CD4-positive, alpha-beta memory T cell (primary cell): ENCODE data around the gene EIPR1. TPM values are rescaled to one million over a fixed set of nuclear protein-coding genes. Genes with fewer than 3 reads are reported as not detected.

Source experiments
- CTCF ChIA-PET: fragments of 350-600 bp; sonication (Branson Sonifier 250); formaldehyde crosslinking; loops from one replicate; lab custom pipeline; 2021; ENCODE audit warnings: inconsistent platforms; ENCODE audit not compliant: partially characterized antibody; lab: Charles Lee
- POLR2A ChIA-PET: fragments of 350-600 bp; sonication (Branson Sonifier 250); formaldehyde crosslinking; loops from one replicate; lab custom pipeline; 2021; ENCODE audit not compliant: partially characterized antibody; lab: Charles Lee
- DNase-seq, 5 donors: peaks; one replicate each; pipeline versions ENCODE4 v3.0.0 to v3.0.0-alpha.2; 2020 to 2022; ENCODE audit warnings: mixed read lengths in 1 of 5
- H3K27ac ChIP-seq: one replicate; pipeline ENCODE4 v1.7.0; 2013; ENCODE audit warnings: low read depth, low read length
- H3K27me3 ChIP-seq: 2 replicates; pipeline ENCODE4 v1.7.0; 2013; ENCODE audit warnings: mild to moderate bottlenecking, low read length, moderate library complexity; ENCODE audit not compliant: insufficient read depth
- H3K36me3 ChIP-seq: 2 replicates; pipeline ENCODE4 v1.7.0; 2013; ENCODE audit warnings: mild to moderate bottlenecking, low read length, moderate library complexity; ENCODE audit not compliant: insufficient read depth
- H3K4me1 ChIP-seq: 2 replicates; pipeline ENCODE4 v1.7.0; 2013; ENCODE audit warnings: mild to moderate bottlenecking, low read length, moderate library complexity; ENCODE audit not compliant: insufficient read depth
- H3K4me3 ChIP-seq, 2 donors: one replicate each; pipeline ENCODE4 v1.7.0; 2013; ENCODE audit warnings: low read length in 2 of 2, mild to moderate bottlenecking in 1 of 2
- H3K9me3 ChIP-seq, 2 donors: one replicate each; pipeline ENCODE4 v1.7.0; 2013; ENCODE audit warnings: low read length in 2 of 2, control low read depth in 1 of 2; ENCODE audit not compliant: control insufficient read depth in 1 of 2
- H3K27ac Mint-ChIP-seq, 7 donors: one replicate each; pipeline ENCODE4 v1.8.0; 2020 to 2021; ENCODE audit warnings: mixed read lengths in 7 of 7, mild to moderate bottlenecking in 6 of 7, inconsistent platforms in 3 of 7, moderate library complexity in 3 of 7
- H3K27me3 Mint-ChIP-seq, 2 donors: one replicate each; pipeline ENCODE4 v1.8.0; 2020 to 2021; ENCODE audit warnings: mixed read lengths in 2 of 2
- H3K36me3 Mint-ChIP-seq, 2 donors: one replicate each; pipeline ENCODE4 v1.8.0; 2020 to 2021; ENCODE audit warnings: mixed read lengths in 2 of 2, inconsistent platforms in 1 of 2, mild to moderate bottlenecking in 1 of 2
- H3K4me1 Mint-ChIP-seq, 4 donors: one replicate each; pipeline ENCODE4 v1.8.0; 2020 to 2021; ENCODE audit warnings: mixed read lengths in 4 of 4, mild to moderate bottlenecking in 1 of 4
- H3K4me3 Mint-ChIP-seq, 8 donors: one replicate each; pipeline ENCODE4 v1.8.0; 2020 to 2021; ENCODE audit warnings: mixed read lengths in 8 of 8, mild to moderate bottlenecking in 7 of 8, moderate library complexity in 6 of 8, inconsistent platforms in 3 of 8
- H3K9me3 Mint-ChIP-seq, 8 donors: one replicate each; pipeline ENCODE4 v1.8.0; 2020 to 2021; ENCODE audit warnings: mixed read lengths in 8 of 8, mild to moderate bottlenecking in 5 of 8, inconsistent platforms in 3 of 8, moderate library complexity in 1 of 8
- intact Hi-C: fragments of 100-400 bp; cut with micrococcal nuclease; formaldehyde crosslinking; loops from one replicate; pipeline ENCODE4 v1.15.1; 2023
- polyA plus RNA-seq, 2 donors: library from polyadenylated mRNA; unstranded; fragments of 300-500 nt; fragmentation: Illumina TruSeq; gene quantifications; one replicate each; pipeline ENCODE4 v1.2.3, GENCODE V29; 2021
- total RNA-seq, 2 experiments: library from RNA; stranded (reverse); gene quantifications; one replicate each; pipeline ENCODE4 v1.2.3, GENCODE V29; 2021

Gene EIPR1
- total and polyA plus RNA-seq, 4 experiments from 2014 or later: 18.2 to 48.0 (median 26.2) TPM

GRCh38 chr2:3195641-3196476 is 181.8 kb downstream of the EIPR1 start:
- H3K4me1 ChIP-seq: no peaks in the 10 kb centered on the region
- H3K36me3 ChIP-seq: peaks cover 27% of the 10 kb centered on the region
- H3K27ac ChIP-seq: no peak overlapping the region
- H3K4me3 Mint-ChIP-seq: no peak overlapping the region
- H3K27me3 ChIP-seq: no peaks in the 10 kb centered on the region
- H3K9me3 Mint-ChIP-seq: no peaks in the 10 kb centered on the region
- no peaks in the 10 kb centered on the region for H3K9me3 ChIP-seq
- peaks cover 35 to 46% of the 10 kb centered on the region in 2 donors for H3K36me3 Mint-ChIP-seq
- ChIA-PET POLR2A (no interaction called here), CTCF (interaction anchor here (1.8 kb wide), 1 partner anchor 107 kb away, joined by 6 read pairs; no protein-coding TSS in a partner anchor)
- no peak for DNase-seq
- H3K4me1 Mint-ChIP-seq: peaks cover 4 to 7% (median 5%) of the 10 kb centered on the region in 4 donors
- no peak overlapping the region for H3K4me3 ChIP-seq
- intact Hi-C loops: no loop called here
- no peaks in the 10 kb centered on the region for H3K27me3 Mint-ChIP-seq
- no peak overlapping the region for H3K27ac Mint-ChIP-seq

GRCh38 chr2:3194828-3195227 is 182.8 kb downstream of the EIPR1 start:
- Mint-ChIP-seq H3K9me3 (no peaks in the 10 kb centered on the region), H3K4me3 (no peak overlapping the region), H3K27ac (no peak overlapping the region), H3K27me3 (no peaks in the 10 kb centered on the region), H3K4me1 (peaks cover 4 to 7% (median 5%) of the 10 kb centered on the region in 4 donors), H3K36me3 (peaks cover 40 to 53% of the 10 kb centered on the region in 2 donors)
- Histone ChIP-seq H3K4me3 (no peak overlapping the region), H3K27me3 (no peaks in the 10 kb centered on the region), H3K36me3 (peaks cover 27% of the 10 kb centered on the region), H3K27ac (no peak overlapping the region), H3K4me1 (no peaks in the 10 kb centered on the region), H3K9me3 (no peaks in the 10 kb centered on the region)
- DNase-seq: no peak
- CTCF ChIA-PET: no interaction called here
- intact Hi-C loops: no loop called here
- POLR2A ChIA-PET: no interaction called here

- CTCF ChIA-PET: no interaction called here
- Mint-ChIP-seq H3K27ac (no peak overlapping the region), H3K27me3 (no peaks in the 10 kb centered on the region), H3K4me1 (peaks cover 1 to 6% (median 5%) of the 10 kb centered on the region in 4 donors), H3K36me3 (peaks cover 37 to 60% of the 10 kb centered on the region in 2 donors), H3K4me3 (no peak overlapping the region), H3K9me3 (no peaks in the 10 kb centered on the region)
- POLR2A ChIA-PET: no interaction called here
- no peak for DNase-seq
- Histone ChIP-seq H3K9me3 (no peaks in the 10 kb centered on the region), H3K27me3 (no peaks in the 10 kb centered on the region), H3K27ac (no peak overlapping the region), H3K36me3 (peaks cover 27% of the 10 kb centered on the region), H3K4me3 (no peak overlapping the region), H3K4me1 (no peaks in the 10 kb centered on the region)
- intact Hi-C loops: no loop called here
Observed at GRCh38 chr2:3193443-3194330, 183.9 kb downstream of the EIPR1 start.

GRCh38 chr2:3192920-3193319 is 184.7 kb downstream of the EIPR1 start:
- H3K9me3 ChIP-seq: no peaks in the 10 kb centered on the region
- Mint-ChIP-seq H3K9me3 (no peaks in the 10 kb centered on the region), H3K36me3 (peaks cover 34 to 59% of the 10 kb centered on the region in 2 donors), H3K4me3 (no peak overlapping the region), H3K27me3 (no peaks in the 10 kb centered on the region), H3K4me1 (no peaks in the 10 kb centered on the region), H3K27ac (no peak overlapping the region)
- POLR2A ChIA-PET: no interaction called here
- no peaks in the 10 kb centered on the region for H3K27me3 ChIP-seq
- intact Hi-C loops: no loop called here
- no peak overlapping the region for H3K4me3 ChIP-seq
- H3K36me3 ChIP-seq: peaks cover 27% of the 10 kb centered on the region
- no peak overlapping the region for H3K27ac ChIP-seq
- CTCF ChIA-PET: no interaction called here
- DNase-seq: no peak
- no peaks in the 10 kb centered on the region for H3K4me1 ChIP-seq

- Histone ChIP-seq H3K27me3 (no peaks in the 10 kb centered on the region), H3K27ac (no peak overlapping the region), H3K4me3 (no peak overlapping the region), H3K9me3 (no peaks in the 10 kb centered on the region), H3K36me3 (peaks cover 27% of the 10 kb centered on the region), H3K4me1 (no peaks in the 10 kb centered on the region)
- intact Hi-C loops: no loop called here
- H3K4me1 Mint-ChIP-seq: no peaks in the 10 kb centered on the region
- POLR2A ChIA-PET: no interaction called here
- no peaks in the 10 kb centered on the region for H3K9me3 Mint-ChIP-seq
- CTCF ChIA-PET: no interaction called here
- no peak overlapping the region for H3K4me3 Mint-ChIP-seq
- peaks cover 34 to 59% of the 10 kb centered on the region in 2 donors for H3K36me3 Mint-ChIP-seq
- no peak for DNase-seq
- H3K27me3 Mint-ChIP-seq: no peaks in the 10 kb centered on the region
- no peak overlapping the region for H3K27ac Mint-ChIP-seq
Observed at GRCh38 chr2:3192281-3192818, 185.3 kb downstream of the EIPR1 start.

- Histone ChIP-seq H3K9me3 (no peaks in the 10 kb centered on the region), H3K4me3 (no peak overlapping the region), H3K27me3 (no peaks in the 10 kb centered on the region), H3K27ac (no peak overlapping the region), H3K4me1 (no peaks in the 10 kb centered on the region), H3K36me3 (peaks cover 26% of the 10 kb centered on the region)
- Mint-ChIP-seq H3K4me3 (no peak overlapping the region), H3K4me1 (peaks cover 0 to 2% (median 0%) of the 10 kb centered on the region in 4 donors), H3K27me3 (no peaks in the 10 kb centered on the region), H3K27ac (peak overlapping the region in 1 of 7 donors; percentile 29), H3K36me3 (peaks cover 27 to 43% of the 10 kb centered on the region in 2 donors), H3K9me3 (peaks cover 0 to 2% (median 0%) of the 10 kb centered on the region in 8 donors)
- ChIA-PET POLR2A (no interaction called here), CTCF (no interaction called here)
- intact Hi-C loops: no loop called here
- DNase-seq: no peak
Observed at GRCh38 chr2:3189961-3190360, 187.7 kb downstream of the EIPR1 start.

- Mint-ChIP-seq H3K4me1 (peaks cover 0 to 2% (median 0%) of the 10 kb centered on the region in 4 donors), H3K4me3 (no peak overlapping the region), H3K9me3 (peaks cover 0 to 2% (median 0%) of the 10 kb centered on the region in 8 donors), H3K27me3 (no peaks in the 10 kb centered on the region), H3K27ac (peak overlapping the region in 1 of 7 donors; percentile 63), H3K36me3 (peaks cover 22 to 38% of the 10 kb centered on the region in 2 donors)
- H3K4me1 ChIP-seq: no peaks in the 10 kb centered on the region
- H3K36me3 ChIP-seq: peaks cover 21% of the 10 kb centered on the region
- no peaks in the 10 kb centered on the region for H3K9me3 ChIP-seq
- H3K27me3 ChIP-seq: no peaks in the 10 kb centered on the region
- CTCF ChIA-PET: no interaction called here
- no peak overlapping the region for H3K4me3 ChIP-seq
- DNase-seq: no peak
- POLR2A ChIA-PET: no interaction called here
- intact Hi-C loops: no loop called here
- H3K27ac ChIP-seq: no peak overlapping the region
Observed at GRCh38 chr2:3189076-3189591, 188.5 kb downstream of the EIPR1 start.
